Activated CD4-positive, alpha-beta T cell treated with anti-CD3 and anti-CD28 coated beads for 1 hour (primary cell): ENCODE data around the gene EGFR.

ENCODE experiments used
- DNase-seq: peaks from one replicate; pipeline ENCODE4 v3.0.0-alpha.2; 2020

EGFR gene

GRCh38 chr7:55194522-55194921 is 175.7 kb downstream of the EGFR start:
- DNase-seq, result no peak

GRCh38 chr7:55198634-55199392 is 180.0 kb downstream of the EGFR start:
- DNase-seq, result no peak

- DNase-seq, result no peak
Measured at GRCh38 chr7:55199418-55199817, 180.6 kb downstream of the EGFR start.

GRCh38 chr7:55200441-55200840 is 181.6 kb downstream of the EGFR start:
- no peak for DNase-seq

- DNase-seq, result no peak
Measured at GRCh38 chr7:55202150-55202913, 183.5 kb downstream of the EGFR start.

GRCh38 chr7:55203300-55203699 is 184.5 kb downstream of the EGFR start:
- DNase-seq, result no peak

- DNase-seq, result no peak
Measured at GRCh38 chr7:55205124-55205955, 186.5 kb downstream of the EGFR start.

GRCh38 chr7:55206235-55207029 is 187.6 kb downstream of the EGFR start:
- DNase-seq, result no peak

GRCh38 chr7:55207436-55208125 is 188.8 kb downstream of the EGFR start:
- no peak for DNase-seq

- no peak for DNase-seq
Measured at GRCh38 chr7:55209366-55209765, 190.5 kb downstream of the EGFR start.

- no peak for DNase-seq
Measured at GRCh38 chr7:55210176-55210575, 191.4 kb downstream of the EGFR start.

- no peak for DNase-seq
Measured at GRCh38 chr7:55210716-55211115, 191.9 kb downstream of the EGFR start.

GRCh38 chr7:55211726-55212125 is 192.9 kb downstream of the EGFR start:
- DNase-seq, result no peak

- DNase-seq, result no peak
Measured at GRCh38 chr7:55212176-55212575, 193.4 kb downstream of the EGFR start.

GRCh38 chr7:55212838-55213237 is 194.0 kb downstream of the EGFR start:
- no peak for DNase-seq

- DNase-seq, result no peak
Measured at GRCh38 chr7:55214707-55215106, 195.9 kb downstream of the EGFR start.

- DNase-seq, result no peak
Measured at GRCh38 chr7:55223023-55223422, 204.2 kb downstream of the EGFR start.

- DNase-seq, result no peak
Measured at GRCh38 chr7:55224111-55224510, 205.3 kb downstream of the EGFR start.

GRCh38 chr7:55224810-55225209 is 206.0 kb downstream of the EGFR start:
- no peak for DNase-seq

GRCh38 chr7:55230014-55230413 is 211.2 kb downstream of the EGFR start:
- no peak for DNase-seq

GRCh38 chr7:55231736-55232280 is 213.0 kb downstream of the EGFR start:
- no peak for DNase-seq

GRCh38 chr7:55233001-55233400 is 214.2 kb downstream of the EGFR start:
- no peak for DNase-seq
